NCI-H2107 treated with DMSO at 0.1 percent for 48 hours (cell line): ENCODE data around the gene FBRS.
A peak's percentile ranks its signal among the peaks of the same experiment; 100 is the strongest.

ENCODE experiments used
- DNase-seq: peaks from one replicate; lab custom pipeline; 2025; ENCODE audit not compliant: unreplicated experiment; lab: John Stamatoyannopoulos, UW

Gene FBRS

DNA sequence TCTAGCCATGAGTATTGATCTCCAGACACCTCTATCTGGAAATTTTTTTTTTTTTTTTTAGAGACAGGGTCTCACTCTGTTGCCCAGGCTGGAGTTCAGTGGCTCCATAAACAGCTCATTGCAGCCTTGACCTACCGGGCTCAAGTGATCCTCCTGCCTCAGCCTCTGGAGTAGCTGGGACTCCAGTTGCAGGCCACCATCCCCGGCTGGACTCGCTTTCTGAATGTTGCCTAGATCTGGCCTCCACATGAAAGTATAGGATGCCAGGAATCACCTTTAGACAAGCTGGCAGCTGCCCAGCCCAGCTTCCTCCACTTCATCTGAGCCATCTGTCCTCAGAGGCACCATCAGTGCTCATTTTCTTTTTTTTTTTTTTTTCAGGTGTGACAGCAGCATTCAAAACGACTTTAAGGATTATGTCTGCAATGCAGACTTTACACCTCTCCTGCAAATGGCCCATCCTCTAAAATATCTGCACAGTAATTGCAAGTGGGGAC is 13.8 kb upstream of the FBRS start:
- DNase-seq, result no peak

DNA sequence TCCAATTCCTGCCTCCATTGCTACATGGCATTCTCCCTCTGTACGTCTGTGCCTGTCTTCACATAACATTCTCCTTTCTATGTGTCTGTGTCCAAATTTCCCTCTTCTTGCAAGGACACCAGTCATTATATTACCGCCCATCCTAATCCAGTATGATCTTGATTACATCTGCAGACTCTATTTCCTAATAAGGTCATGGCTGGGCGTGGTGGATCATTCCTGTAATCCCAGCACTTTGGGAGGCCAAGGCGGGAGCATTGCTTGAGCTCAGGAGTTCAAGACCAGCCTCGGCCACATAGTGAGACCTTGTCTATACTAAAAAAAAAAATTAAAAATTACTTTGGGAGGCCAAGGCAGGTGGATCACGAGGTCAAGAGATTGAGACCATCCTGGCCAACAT is 12.5 kb upstream of the FBRS start:
- no peak for DNase-seq

DNA sequence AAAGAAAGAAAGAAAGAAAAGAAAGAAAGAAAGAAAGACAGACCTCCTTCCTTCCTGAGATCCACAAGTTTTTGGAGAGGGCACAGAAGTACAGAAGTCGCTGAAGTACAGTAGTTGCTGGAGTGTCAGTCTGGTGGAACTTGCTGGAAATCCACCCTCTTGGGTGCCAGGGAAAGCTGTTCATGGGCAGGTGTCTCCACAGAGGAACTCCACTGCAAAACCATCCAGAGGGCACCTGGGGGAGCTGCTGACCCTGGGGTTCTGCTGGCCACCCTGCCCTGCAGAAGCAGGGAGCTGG is 11.0 kb upstream of the FBRS start:
- DNase-seq, result no peak

DNA sequence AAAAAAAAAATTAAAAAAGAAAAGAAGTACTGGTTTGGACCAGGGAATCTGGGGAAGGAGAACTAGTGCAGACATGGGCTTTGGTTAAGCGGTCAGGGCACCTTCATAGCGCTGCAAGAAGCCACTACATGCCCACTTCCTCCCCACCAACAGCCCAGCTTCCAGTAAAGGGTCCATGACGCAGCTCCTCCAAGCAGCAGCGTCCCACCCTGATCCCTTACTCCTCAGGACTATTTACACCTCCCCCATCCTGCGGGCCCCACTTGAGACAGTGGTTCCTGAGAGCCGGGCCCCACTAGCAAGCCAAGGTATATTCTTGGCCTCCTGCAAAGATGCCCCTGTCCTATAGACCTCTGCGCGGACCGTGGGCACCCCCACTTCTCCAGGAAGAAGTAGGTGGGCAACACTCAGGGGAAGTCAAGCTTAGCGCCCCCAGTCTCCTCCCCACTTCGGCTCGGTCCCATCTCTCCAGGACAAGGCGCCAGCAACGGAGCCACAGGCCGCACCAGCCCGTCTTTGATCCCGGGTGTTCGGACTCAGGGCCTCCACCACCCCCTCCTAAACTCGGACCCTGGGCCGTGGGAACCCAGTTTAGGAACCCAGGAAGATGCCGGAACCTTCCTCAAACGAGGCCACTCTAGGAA is 8.4 kb upstream of the FBRS start:
- DNase-seq, result no peak

DNA sequence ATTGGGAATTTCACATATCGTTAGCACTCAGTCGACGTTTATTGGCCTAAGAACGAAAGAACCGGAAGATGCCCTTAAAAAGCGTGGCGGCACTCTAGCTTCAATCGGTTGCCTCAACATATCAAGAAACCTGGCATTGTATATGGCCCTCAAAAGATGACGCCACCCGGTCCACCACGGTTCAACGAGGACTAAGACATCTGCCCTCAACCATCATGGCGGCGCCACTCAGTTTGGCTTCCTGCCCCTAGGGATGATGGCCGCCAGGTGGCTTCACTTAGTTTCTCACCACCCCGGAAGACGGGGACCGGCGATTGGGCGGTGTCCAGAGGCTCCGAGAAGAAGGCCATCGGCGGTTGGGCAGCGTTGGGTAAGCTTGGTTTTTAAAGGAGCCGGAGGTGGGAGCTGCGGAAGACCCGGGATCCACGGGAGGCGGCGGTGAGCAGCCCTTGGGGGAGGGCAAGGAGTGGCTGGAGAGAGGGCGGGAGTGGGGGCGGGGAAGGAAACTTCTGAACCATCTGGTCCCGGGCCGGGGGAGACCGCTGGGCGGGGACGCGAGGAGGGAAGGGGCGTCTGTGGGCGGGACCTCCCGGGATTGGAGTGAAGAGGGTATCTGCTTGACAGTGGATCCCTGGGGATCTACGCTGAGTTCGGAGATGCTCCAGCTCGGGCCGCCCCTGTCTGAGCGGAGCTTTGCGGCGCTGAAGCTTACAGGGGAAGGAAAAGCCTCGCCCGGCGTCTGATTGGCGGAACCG is 7.7 kb upstream of the FBRS start, which contains the start of gene PRR14:
PRR14 (plus strand) TSS at position 592 of the 755 bp plus-strand sequence. CDS start 686 bp downstream, outside the sequence.
- DNase-seq, result peak; percentile 97

DNA sequence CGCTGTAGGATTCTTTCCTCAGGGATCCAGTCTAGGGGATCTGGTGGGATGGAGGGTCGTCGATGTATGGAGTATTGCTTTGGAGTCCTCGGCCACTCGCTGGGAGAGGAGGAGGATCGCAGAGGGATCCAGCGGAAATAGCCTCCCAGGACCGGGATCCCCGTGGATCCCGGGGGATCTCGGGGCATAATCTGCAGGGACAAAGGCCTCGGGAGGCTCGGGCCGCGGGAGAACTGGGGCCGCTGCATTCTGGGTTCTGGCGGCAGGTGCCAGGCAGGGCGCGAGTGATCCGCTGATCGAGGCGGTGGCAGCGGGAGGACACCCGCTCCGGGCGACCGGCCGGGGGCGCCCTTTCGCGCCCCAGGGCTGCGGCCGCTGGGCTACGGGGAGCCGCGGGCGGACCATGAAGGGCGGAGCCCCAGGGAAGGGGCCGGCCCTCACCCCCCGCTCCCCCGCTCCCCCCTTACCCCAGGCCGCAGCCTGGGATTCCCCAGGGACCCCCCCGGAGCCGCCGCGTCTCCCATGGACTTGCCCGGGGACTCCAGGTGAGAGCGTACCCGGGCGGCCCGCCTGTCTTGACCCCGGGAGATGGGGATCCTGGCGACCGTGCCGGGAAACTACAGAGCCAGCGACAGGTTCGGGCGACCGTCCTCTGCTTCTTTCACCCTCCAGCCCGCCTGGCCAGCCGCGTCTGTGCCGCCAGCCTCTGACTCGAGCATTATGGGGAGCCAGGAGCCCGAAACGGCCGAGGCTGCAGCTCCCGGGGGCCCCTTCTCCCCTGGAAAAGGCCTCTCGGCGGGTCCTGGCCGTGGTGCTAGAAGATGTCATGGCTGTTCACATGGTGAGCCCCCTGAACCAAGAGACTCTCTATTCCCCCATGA is 6.9 kb upstream of the FBRS start:
- DNase-seq, result peak; percentile 20

DNA sequence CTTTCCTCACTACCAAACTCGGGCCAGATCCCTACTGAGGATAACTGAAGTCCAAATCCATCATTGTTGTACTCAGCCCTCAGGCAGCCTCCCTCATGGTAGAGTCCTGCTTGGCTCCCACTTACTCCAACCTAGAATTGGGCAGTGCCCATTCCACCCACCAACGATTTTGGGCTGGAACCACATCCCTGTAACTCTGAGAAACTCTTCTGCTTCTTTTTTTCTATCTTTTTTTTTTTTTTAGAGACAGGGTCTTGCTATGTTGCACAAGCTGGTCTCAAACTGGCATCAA is 6.3 kb upstream of the FBRS start:
- DNase-seq, result no peak

DNA sequence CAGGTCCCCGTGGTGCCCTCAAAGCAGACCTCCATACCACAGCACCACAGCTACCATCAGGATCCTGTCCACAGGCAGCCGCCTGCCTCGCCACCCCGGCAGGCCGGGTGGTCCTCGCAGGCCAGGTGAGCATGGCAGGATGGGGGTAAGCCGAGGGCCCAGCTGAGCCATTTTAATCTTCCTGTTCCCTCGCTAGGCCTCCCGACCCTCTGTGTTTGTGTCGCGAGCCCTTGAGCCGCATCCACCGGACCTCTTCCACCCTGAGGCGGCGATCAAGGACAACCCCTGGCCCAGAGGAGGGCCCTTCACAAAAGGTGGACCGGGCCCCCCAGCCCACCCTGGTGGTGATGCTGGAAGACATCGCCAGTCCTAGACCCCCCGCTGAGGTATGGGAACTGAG is 5.5 kb upstream of the FBRS start:
- no peak for DNase-seq

DNA sequence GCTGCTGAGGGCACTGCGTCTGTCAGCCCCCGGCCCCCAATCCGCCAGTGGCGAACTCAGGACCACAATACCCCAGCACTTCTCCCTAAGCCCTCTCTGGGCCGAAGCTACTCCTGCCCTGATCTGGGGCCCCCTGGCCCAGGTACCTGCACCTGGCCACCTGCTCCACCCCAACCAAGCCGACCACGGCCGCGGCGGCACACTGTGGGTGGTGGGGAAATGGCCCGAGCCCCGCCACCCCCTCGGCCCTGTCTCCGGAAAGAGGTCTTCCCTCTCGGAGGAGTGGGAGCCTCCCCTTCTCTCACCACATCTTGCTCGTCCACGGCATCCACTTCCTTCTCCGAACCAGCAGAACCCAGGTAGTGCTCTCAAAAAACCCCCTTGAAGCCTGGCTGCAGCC is 3.4 kb upstream of the FBRS start:
- no peak for DNase-seq

DNA sequence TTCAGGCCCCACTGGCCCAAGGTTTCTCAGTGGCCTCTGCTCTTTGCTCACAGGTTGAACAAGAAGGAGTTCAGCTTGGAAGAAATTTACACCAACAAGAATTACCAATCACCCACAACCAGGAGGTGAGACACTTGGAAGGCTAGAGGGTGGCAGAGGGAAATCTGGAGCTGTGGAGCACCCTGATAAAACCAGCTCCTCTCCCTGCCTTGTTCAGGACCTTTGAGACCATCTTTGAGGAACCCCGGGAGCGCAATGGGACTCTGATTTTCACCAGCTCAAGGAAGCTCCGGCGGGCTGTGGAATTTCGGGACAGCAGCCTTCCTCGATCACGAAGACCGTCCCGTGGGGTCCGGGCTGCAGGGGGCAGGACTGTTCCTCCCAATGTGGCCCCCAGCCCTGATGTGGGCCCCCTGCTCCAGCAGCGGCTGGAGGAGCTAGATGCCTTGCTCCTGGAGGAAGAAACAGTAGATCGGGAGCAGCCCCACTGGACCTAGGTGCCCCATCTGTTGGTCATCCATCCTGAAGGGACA is 2.4 kb upstream of the FBRS start:
- DNase-seq, result no peak

DNA sequence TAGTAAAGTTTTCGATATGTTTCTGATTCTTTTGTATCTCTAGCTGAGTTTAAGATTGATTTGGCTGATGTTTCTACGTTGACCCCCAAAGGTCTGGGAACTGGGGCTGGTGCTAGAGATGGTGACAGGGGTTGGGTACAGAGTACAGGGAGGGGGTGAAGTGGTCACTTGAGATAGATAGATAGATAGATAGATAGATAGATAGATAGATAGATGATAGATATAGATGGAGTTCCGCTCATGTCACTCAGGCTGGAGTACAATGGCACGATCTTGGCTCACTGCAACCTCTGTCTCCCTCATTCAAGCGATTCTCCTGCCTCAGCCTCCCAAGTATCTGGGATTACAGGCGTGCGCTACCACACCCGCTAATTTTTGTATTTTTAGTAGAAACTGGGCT is 1.8 kb upstream of the FBRS start:
- DNase-seq, result no peak

DNA sequence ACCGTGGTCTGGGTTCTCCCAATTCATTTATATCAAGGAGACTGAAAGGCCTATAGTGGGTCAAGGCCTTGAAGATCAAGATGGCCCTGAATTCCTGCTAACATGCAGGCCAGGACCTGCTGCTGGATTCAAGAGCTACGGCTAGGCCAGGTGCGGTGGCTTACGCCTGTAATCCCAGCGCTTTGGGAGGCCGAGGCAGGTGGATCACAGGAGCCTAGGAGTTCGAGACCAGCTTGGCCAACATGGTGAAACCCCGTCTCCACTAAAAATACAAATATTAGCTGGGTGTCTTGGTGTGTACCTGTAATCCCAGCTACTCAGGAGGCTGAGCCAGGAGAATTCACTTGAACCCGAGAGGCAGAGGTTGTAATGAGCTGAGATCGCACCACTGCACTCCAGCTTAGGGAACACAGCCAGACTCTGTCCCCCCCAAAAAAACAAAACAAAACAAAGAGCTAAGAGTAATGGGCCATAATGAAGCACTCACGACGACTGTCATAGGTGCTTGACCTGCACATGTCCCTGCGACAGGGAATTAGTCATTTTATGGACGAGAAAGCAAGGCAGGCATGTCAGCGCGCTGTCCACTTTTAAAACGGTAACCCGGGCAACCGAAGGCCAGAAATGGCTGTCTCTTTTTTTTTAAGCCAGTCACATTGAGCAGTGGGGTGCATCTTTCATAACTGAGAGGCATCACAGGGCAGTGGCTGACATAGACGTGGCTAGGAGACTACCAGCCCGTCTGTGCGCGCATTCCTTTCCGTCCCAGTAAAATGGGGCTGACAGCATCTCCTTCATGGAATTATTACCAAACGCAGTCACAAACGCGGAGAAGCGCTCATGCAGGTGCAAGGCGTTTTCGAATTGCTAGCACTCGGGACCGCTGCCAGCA is 1.0 kb upstream of the FBRS start:
- DNase-seq, result no peak

DNA sequence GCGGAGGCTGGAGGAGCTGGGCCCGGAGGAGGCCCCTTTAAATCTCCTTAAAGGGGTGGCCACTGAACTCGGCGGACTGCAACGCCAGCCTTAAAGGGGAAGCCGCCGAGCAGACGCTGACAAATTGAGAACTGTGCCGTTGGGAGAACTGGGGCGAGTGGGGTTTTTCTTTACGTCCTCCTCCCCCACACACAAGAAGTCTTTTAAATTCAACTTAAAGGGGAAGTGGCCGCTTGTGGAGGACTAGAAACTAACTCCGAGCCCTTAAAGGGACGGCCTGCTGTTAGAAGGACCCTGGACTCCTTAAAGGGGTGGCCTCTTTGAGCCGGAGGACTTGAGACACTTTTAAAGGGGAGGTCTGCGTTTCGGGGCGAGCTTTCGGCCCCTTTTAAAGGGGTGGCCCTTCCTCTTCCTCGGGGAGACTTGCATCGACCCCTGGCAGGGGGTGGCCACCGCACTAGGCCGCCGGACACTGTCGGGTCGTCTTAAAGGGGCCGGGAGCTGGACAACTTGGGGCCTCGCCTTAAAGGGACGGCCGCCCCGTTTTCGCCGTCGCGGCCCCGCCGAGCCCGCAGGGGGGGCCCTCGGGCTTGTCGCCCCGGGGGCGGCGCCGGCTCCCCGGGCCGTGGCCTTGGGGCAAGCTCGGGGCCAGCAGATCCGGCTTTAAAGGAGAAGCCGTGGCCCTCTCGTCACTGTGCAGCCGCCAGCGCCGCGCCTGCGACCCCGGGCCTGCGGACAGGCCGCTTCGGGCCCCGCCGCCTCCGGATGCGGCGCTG is 688 bp downstream of the FBRS start:
- no peak for DNase-seq

DNA sequence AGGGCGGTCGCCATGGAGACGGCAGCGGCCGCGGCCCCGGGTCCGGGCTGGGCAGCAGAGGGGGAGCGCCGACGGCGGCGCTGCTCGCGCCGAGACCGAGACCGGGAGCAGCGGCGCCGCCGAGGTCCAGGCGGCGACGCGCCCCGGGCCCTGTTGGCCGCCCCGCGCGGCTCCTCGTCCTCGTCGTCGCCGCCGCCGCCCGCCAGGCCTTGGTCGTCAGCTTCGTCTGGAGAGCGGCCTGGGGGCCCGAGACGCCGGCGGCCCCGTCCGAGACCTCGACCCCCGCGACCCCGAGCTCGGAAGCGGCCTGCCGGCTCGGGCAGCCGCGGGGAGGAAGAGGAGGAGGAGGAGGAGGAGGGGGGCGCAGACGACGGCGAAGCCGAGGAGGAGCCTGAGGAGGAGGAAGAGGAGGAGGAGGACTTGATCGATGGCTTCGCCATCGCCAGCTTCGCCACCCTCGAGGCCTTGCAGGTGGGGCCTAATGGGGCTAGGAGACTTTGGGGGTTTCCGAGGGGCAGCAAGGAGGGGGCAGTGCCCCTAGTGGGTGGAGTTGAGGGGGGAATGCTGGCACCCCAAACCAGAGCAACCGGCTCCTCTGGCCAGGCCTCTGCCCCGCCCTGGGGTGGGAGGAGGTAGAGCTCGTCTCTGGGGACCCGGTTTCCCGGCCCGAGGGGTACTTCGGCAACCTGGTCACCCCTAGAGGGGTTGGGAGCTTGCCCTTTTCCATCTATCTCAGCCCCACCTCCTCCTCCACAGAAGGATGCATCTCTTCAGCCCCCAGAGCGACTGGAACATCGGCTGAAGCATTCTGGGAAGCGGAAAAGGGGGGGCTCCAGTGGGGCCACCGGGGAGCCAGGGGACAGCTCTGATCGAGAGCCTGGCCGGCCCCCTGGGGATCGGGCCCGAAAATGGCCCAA is 1.5 kb downstream of the FBRS start:
- no peak for DNase-seq

DNA sequence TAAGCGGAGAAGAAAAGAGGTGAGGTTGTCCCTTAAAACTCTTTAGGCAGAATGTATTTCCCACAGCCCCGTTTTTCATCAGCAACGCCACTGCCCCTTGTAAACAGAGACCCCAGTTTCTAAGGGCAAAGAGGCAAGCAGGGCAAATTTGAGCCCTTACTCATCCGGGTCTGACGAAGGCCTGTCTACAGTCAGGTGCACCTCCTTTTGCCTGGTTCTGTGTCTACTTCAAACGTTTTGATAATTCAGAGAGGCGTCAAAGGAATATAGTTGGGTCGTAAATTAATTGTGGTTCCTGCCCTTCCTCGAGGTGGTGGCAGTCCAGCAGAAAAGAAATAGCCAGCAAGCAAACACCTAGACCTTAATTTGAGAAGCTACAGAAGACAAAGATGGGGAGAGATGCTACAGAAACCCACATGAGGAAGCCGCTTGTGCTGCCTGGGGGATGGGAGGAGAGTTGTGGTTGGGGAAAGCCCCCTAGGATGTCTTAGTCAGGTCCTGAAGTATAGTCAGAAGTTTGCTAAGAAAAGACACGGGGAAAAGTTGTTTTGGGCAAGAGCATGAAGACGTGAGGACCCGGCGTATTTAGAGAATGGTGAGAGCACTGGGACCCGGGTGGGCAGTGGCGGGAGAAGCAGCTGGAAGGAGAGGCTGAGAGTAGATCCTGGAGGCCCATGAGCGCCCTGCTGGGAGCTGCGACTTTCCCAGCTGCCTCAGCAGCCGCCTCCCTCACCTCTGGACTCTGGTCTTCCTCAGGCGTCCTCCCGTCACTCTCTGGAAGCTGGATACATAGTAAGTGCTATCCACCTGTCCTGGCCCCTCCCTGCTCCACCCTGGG is 2.4 kb downstream of the FBRS start:
- DNase-seq, result no peak

DNA sequence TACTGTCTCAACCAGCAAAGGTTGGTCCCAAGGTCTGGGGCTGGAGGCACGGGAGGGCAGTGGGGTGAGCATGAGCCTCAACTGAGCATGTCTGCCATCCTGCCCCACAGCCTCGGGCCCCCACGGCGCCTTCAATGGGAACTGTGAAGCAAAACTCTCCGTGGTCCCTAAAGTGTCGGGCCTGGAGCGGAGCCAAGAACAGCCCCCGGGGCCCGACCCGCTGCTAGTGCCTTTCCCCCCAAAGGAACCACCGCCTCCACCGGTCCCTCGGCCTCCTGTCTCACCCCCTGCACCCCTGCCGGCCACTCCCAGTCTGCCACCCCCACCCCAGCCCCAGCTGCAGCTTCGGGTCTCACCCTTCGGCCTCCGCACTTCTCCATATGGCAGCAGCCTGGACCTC is 4.2 kb downstream of the FBRS start:
- no peak for DNase-seq

DNA sequence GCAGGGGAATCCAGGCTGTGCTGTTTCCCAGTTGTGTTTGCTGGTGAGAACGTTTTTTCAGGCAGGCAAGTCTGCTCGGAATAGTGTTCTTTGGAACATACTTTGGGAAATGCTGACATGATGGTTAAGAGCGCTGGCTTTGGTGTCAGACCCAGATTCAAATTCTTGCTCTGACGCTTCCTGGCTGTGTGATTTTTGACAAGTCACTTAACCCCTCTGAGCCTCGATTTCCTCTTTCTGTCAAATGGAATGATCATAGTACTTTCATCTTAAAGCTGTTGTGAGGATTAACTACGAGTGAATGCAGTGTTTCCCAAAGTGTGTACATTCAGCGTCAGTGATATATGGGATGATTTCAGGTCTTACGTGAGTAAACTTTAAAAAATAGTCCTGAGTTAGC is 4.8 kb downstream of the FBRS start:
- no peak for DNase-seq

DNA sequence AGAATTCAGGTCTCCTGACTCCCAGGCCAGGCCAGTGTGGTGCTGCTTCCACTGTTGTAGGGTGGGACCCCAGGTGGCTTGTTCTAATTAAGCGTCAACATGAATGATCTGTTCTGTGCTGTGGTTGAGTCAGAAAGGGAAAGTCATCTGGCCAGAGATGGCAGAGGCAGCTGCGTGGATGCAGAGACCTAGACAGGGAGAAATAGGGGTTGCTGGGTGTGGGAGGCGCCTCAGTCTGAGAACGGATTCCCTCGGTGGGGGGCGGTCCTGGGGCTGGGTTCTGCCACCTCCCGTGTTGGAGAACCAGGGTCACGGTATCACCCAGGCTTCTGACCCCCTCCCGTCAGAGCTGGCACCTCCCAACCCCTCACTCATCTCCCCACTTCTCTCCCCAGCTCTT is 5.6 kb downstream of the FBRS start:
- DNase-seq, result no peak
